Cardiac muscle cell (in vitro differentiated cells and primary cell): ENCODE measurements around the gene MAPK7. TPM values are rescaled to one million over a fixed set of nuclear protein-coding genes. Genes with fewer than 3 reads are reported as not detected.

Experiments
- DNase-seq, 2 donors: peaks; one replicate each; pipeline versions ENCODE4 v3.0.0 to v3.0.0-alpha.2; 2010 to 2017; ENCODE audit warnings: low read depth in 1 of 2, low spot score in 1 of 2
- H3K27ac ChIP-seq: fragments of 200-600 bp; sonication (generic); 2 replicates; pipeline ENCODE4 v1.5.1; 2016
- H3K27me3 ChIP-seq: fragments of 200-600 bp; sonication (generic); 2 replicates; pipeline ENCODE4 v1.6.0; 2016; ENCODE audit warnings: control low read depth
- H3K36me3 ChIP-seq: fragments of 200-600 bp; sonication (generic); 2 replicates; pipeline ENCODE4 v1.5.1; 2016; ENCODE audit warnings: control low read depth
- H3K4me1 ChIP-seq: fragments of 200-600 bp; sonication (generic); 2 replicates; pipeline ENCODE4 v1.8.1; 2017; ENCODE audit warnings: low read depth, mild to moderate bottlenecking, mixed run types
- H3K4me3 ChIP-seq: fragments of 200-600 bp; sonication (generic); 2 replicates; pipeline ENCODE4 v1.5.1; 2016; ENCODE audit warnings: mild to moderate bottlenecking
- H3K9me3 ChIP-seq: fragments of 200-600 bp; sonication (generic); 2 replicates; pipeline ENCODE4 v1.5.1; 2017; ENCODE audit warnings: low read depth, mild to moderate bottlenecking, control low read depth
- CTCF ChIP-seq: IDR thresholded peaks from 2 replicates; pipeline ENCODE4 v1.5.1; 2012; ENCODE audit warnings: low read depth, mild to moderate bottlenecking, low read length
- polyA plus RNA-seq: library from polyadenylated mRNA; unstranded; fragments of >200 nt; fragmentation: Nextera tagmentation; extraction: Ambion mirVana; gene quantifications from 2 replicates; pipeline ENCODE4 v1.2.1, GENCODE V29; 2016
- total RNA-seq: library from RNA; depleted of rRNA; stranded (reverse); fragments of >200 nt; gene quantifications from 2 replicates; pipeline ENCODE4 v1.2.3, GENCODE V29; 2016

Gene MAPK7
- total and polyA plus RNA-seq, 2 experiments from 2014 or later, result 27.1 to 33.0 TPM

DNA sequence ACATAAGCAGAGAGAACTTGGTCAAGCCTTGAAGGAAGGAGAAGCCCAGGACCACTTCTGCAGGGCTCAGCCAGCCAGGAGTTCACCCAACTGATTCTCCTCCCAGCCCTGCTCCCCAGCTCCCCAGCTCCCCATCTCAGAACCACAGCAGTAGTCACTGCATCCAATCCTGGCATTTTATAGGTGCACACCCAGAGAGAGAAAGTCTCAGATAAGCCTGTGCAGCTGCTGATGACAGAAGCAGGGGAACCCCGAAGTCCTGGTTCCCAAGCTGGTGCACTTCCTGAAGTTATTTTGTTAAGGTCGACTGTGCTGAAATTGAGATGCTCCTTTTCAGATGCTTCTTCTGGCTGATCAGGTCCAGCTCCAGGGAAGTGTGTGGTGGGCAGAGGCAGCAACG, 39.3 kb downstream of the MAPK7 start:
- no peak for TF ChIP-seq CTCF
- Histone ChIP-seq H3K36me3 (no peaks in the 10 kb centered on the region), H3K9me3 (no peaks in the 10 kb centered on the region), H3K27me3 (no peaks in the 10 kb centered on the region), H3K27ac (no peak overlapping the region), H3K4me3 (no peak overlapping the region), H3K4me1 (no peaks in the 10 kb centered on the region)
- DNase-seq, result no peak

DNA sequence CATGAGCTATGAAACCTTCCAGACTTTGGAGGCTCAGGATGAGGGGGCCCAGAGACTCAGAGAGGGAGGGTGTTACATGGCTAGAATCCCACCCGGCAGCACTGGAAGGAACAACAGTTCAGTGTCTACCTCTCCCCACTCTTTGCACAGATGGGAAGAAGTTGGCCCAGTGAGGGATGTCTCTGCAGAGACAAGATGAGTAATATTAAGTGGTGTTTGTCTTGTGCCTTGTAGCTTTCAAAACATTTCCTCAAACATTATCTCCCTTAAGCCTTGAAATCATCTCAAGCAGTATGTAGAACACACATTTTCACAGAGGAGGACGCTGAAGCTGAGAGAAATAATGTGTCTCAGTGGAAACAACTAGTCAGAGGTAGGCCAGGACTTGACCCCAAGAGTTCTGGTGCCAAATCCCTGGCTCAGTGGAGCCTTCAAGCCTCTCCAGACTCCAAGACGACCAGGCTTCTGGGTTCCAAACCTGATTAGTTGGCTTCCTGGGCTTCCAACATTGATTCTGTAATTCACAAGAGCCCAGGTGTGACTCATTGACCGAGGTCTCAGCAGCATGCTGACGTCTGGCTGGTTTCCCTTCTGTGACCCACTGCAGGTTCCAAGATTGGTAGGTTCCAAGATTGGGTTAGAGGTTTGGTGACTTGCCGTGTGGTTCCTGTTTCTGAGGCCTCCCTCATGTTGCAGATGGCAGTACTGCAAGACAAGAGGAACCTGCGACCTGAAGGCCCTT, 40.1 kb downstream of the MAPK7 start:
- H3K9me3 ChIP-seq, result no peaks in the 10 kb centered on the region
- TF ChIP-seq CTCF, result no peak
- DNase-seq, result peak in 1 of 2 donors; percentile 54
- H3K4me1 ChIP-seq, result no peaks in the 10 kb centered on the region
- H3K4me3 ChIP-seq, result no peak overlapping the region
- no peak overlapping the region for H3K27ac ChIP-seq
- H3K36me3 ChIP-seq, result no peaks in the 10 kb centered on the region
- no peaks in the 10 kb centered on the region for H3K27me3 ChIP-seq

DNA sequence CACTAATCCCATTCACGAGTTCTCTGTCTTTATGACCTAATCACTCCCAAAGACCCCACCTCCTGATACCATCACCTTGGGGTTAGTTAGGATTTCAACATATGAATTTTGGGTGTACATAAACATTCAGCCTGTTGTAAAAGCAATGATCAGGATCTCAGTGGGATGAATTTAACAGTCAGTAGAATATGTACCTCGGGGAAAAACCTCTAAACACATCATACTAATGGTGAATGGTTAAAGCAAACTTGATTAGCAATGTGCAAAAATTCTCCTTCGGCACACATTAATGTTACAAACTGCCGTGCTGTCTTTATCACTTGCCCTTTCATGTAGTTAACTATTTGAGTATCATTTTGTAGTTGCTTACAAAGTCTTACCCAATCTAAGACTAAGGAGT, 42.9 kb downstream of the MAPK7 start:
- Histone ChIP-seq H3K9me3 (no peaks in the 10 kb centered on the region), H3K27ac (no peak overlapping the region), H3K27me3 (no peaks in the 10 kb centered on the region), H3K36me3 (no peaks in the 10 kb centered on the region), H3K4me1 (no peaks in the 10 kb centered on the region), H3K4me3 (no peak overlapping the region)
- DNase-seq, result no peak
- no peak for TF ChIP-seq CTCF

GRCh38 chr17:19421926-19422325, 43.6 kb downstream of the MAPK7 start:
- no peak overlapping the region for H3K4me3 ChIP-seq
- H3K9me3 ChIP-seq, result no peaks in the 10 kb centered on the region
- no peak for DNase-seq
- H3K36me3 ChIP-seq, result no peaks in the 10 kb centered on the region
- TF ChIP-seq CTCF, result no peak
- no peak overlapping the region for H3K27ac ChIP-seq
- H3K27me3 ChIP-seq, result no peaks in the 10 kb centered on the region
- H3K4me1 ChIP-seq, result no peaks in the 10 kb centered on the region

GRCh38 chr17:19424934-19425868, 46.9 kb downstream of the MAPK7 start:
- Histone ChIP-seq H3K27me3 (no peaks in the 10 kb centered on the region), H3K4me3 (no peak overlapping the region), H3K27ac (no peak overlapping the region), H3K9me3 (no peaks in the 10 kb centered on the region), H3K4me1 (no peaks in the 10 kb centered on the region), H3K36me3 (no peaks in the 10 kb centered on the region)
- TF ChIP-seq CTCF, result no peak
- DNase-seq, result peak in 1 of 2 donors; percentile 64
